MCF 10A (cell line): ENCODE measurements around the gene SLC16A7. TPM values are rescaled to one million over a fixed set of nuclear protein-coding genes. Genes with fewer than 3 reads are reported as not detected.

Source experiments
- Bru-seq: library from RNA; stranded (reverse); fragments of 400-500 nt; gene quantifications from one replicate; lab custom pipeline; 2021; lab: Mats Ljungman, UMichigan
- BruChase-seq, 2 experiments: library from RNA; stranded (reverse); fragments of 400-500 nt; gene quantifications; one replicate each; lab custom pipeline; 2021; lab: Mats Ljungman, UMichigan
- BruUV-seq: library from RNA; stranded (reverse); fragments of 400-500 nt; replicated peaks from 2 replicates; lab custom pipeline; 2021; lab: Mats Ljungman, UMichigan
- CTCF ChIA-PET: fragments of 300-600 bp; sonication (Branson Sonifier 250); formaldehyde crosslinking; extraction: SDS; loops from one replicate; lab custom pipeline; 2021; ENCODE audit warnings: antibody characterized with exemption, inconsistent platforms; lab: Yijun Ruan, JAX
- POLR2A ChIA-PET: fragments of 300-600, 350-650 bp; sonication (Branson Sonifier 250); formaldehyde crosslinking; extraction: SDS; loops from one replicate; lab custom pipeline; 2020; ENCODE audit warnings: antibody characterized with exemption, inconsistent platforms; lab: Yijun Ruan, JAX
- DNase-seq: peaks from one replicate; pipeline ENCODE4 v3.0.0-alpha.2; 2018; ENCODE audit not compliant: unreplicated experiment
- H3K27ac Mint-ChIP-seq: one replicate; pipeline ENCODE4 v1.8.0; 2022; ENCODE audit warnings: mild to moderate bottlenecking, low read depth, mixed read lengths; ENCODE audit not compliant: unreplicated experiment
- H3K27me3 Mint-ChIP-seq: one replicate; pipeline ENCODE4 v1.8.0; 2022; ENCODE audit warnings: mixed read lengths; ENCODE audit not compliant: insufficient read depth, unreplicated experiment
- H3K36me3 Mint-ChIP-seq: one replicate; pipeline ENCODE4 v1.8.0; 2022; ENCODE audit warnings: mild to moderate bottlenecking, moderate library complexity, mixed read lengths; ENCODE audit not compliant: insufficient read depth, unreplicated experiment
- H3K4me1 Mint-ChIP-seq: one replicate; pipeline ENCODE4 v1.8.0; 2022; ENCODE audit warnings: mixed read lengths; ENCODE audit not compliant: insufficient read depth, unreplicated experiment
- H3K4me3 Mint-ChIP-seq: one replicate; pipeline ENCODE4 v1.8.0; 2022; ENCODE audit warnings: mild to moderate bottlenecking, moderate library complexity, mixed read lengths; ENCODE audit not compliant: unreplicated experiment
- H3K9me3 Mint-ChIP-seq: one replicate; pipeline ENCODE4 v1.8.0; 2022; ENCODE audit warnings: mixed read lengths; ENCODE audit not compliant: unreplicated experiment
- intact Hi-C: fragments of 100-400 bp; cut with micrococcal nuclease; formaldehyde crosslinking; loops from 2 replicates; pipeline ENCODE4 v1.14.1; 2022
- long read RNA-seq: library from polyadenylated mRNA; stranded (forward); transcript quantifications from one replicate; pipeline ENCODE4 v2.0.0, GENCODE V29; 2022
- total RNA-seq: library from RNA; stranded (reverse); gene quantifications from 2 replicates; pipeline ENCODE4 v1.2.3, GENCODE V29; 2022
- TF ChIP-seq, protein P1 (sequence below): fragments of 200-600 bp; IDR thresholded peaks from one replicate; pipeline ENCODE4 v1.8.0; 2022; ENCODE audit warnings: antibody characterized with exemption, mild to moderate bottlenecking; ENCODE audit not compliant: unreplicated experiment

The SLC16A7 gene, protein sequence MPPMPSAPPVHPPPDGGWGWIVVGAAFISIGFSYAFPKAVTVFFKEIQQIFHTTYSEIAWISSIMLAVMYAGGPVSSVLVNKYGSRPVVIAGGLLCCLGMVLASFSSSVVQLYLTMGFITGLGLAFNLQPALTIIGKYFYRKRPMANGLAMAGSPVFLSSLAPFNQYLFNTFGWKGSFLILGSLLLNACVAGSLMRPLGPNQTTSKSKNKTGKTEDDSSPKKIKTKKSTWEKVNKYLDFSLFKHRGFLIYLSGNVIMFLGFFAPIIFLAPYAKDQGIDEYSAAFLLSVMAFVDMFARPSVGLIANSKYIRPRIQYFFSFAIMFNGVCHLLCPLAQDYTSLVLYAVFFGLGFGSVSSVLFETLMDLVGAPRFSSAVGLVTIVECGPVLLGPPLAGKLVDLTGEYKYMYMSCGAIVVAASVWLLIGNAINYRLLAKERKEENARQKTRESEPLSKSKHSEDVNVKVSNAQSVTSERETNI
- total RNA-seq (28.4 and 32.6 TPM in 2 replicates), Bru-seq, nascent RNA (percentile 74 among the genes with signal in this experiment), BruChase-seq, experiment 1, labeled RNA remaining after a 6-hour chase (percentile 78 among the genes with signal in this experiment), BruChase-seq, experiment 2, labeled RNA remaining after a 2-hour chase (percentile 65 among the genes with signal in this experiment)
- long read RNA-seq, partial matches to known transcripts: 0 of 7 reads
- long read RNA-seq, other reads (novel, unspliced or antisense): 4 of 7 reads

DNA sequence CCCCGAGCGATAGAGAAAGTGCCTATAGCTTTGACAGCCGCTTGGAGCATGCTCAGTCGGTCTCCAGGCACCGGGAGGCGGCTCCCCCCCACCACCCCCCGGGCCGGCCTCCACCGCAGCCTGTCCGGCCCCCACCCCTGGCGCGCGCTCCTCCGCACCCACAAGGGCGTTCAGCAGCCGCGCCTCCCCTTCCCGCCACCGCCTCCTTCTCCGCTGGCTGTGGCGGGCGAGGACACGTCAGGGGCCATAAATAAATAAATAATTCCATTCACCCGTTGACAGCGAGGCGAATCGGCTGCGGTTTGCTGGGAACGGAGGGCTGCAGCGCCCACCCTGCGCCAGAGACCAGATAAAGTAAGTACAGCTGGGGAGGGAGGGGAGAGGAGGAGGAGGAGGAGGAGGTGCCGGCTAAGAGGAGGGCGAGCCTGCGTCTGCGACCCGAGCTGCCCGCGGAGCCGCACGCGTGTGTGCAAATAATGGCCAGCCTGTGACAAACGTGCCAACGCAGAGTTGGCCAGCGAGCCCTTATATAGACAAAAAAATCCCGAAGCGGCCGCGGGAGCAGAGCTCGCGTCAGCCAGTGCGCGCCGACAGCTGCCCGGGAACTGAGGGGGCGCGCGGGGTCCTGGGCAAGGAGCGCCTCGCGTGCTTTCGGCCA, at the start of gene SLC16A7:
TSS of gene SLC16A7 (plus strand) at position 147 of the 658 bp plus-strand sequence. CDS start 108,773 bp downstream, outside the sequence.
- peak; percentile 91 for DNase-seq
- Mint-ChIP-seq H3K9me3 (no peaks in the 10 kb centered on the region), H3K27ac (peak within 1 kb of the TSS; percentile 92), H3K36me3 (no peaks in the 10 kb centered on the region), H3K4me3 (peak within 1 kb of the TSS; percentile 72), H3K4me1 (peaks cover 27% of the 10 kb centered on the region), H3K27me3 (no peaks in the 10 kb centered on the region)
- BruUV-seq: no TSS peak
- ChIA-PET CTCF (interaction anchor here (0.6 to 1.2 kb wide), 6 partner anchors 42 to 262 kb away, joined by 3 to 4 read pairs (median 3); no protein-coding TSS in a partner anchor), POLR2A (interaction anchor here (0.5 to 2.8 kb wide), 20 partner anchors 8 to 1393 kb away, joined by 3 to 21 read pairs (median 4); no protein-coding TSS in a partner anchor)
- TF ChIP-seq, protein P1, sequence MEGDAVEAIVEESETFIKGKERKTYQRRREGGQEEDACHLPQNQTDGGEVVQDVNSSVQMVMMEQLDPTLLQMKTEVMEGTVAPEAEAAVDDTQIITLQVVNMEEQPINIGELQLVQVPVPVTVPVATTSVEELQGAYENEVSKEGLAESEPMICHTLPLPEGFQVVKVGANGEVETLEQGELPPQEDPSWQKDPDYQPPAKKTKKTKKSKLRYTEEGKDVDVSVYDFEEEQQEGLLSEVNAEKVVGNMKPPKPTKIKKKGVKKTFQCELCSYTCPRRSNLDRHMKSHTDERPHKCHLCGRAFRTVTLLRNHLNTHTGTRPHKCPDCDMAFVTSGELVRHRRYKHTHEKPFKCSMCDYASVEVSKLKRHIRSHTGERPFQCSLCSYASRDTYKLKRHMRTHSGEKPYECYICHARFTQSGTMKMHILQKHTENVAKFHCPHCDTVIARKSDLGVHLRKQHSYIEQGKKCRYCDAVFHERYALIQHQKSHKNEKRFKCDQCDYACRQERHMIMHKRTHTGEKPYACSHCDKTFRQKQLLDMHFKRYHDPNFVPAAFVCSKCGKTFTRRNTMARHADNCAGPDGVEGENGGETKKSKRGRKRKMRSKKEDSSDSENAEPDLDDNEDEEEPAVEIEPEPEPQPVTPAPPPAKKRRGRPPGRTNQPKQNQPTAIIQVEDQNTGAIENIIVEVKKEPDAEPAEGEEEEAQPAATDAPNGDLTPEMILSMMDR: no peak
- intact Hi-C loops: loop anchor here (1.0 to 10.0 kb wide), 6 partner anchors 144 to 601 kb away; no protein-coding TSS in a partner anchor

GRCh38 chr12:59548930-59549329, 46.9 kb upstream of the SLC16A7 start:
- CTCF ChIA-PET: interaction anchor here (0.7 kb wide), 1 partner anchor 37 kb away, joined by 4 read pairs; no protein-coding TSS in a partner anchor
- Mint-ChIP-seq H3K4me1 (no peaks in the 10 kb centered on the region), H3K4me3 (no peak overlapping the region), H3K27ac (no peak overlapping the region), H3K36me3 (no peaks in the 10 kb centered on the region), H3K27me3 (no peaks in the 10 kb centered on the region), H3K9me3 (no peaks in the 10 kb centered on the region)
- no TSS peak for BruUV-seq
- intact Hi-C loops: no loop called here
- TF ChIP-seq, protein P1: no peak
- no peak for DNase-seq
- POLR2A ChIA-PET: interaction anchor here (0.7 kb wide), 1 partner anchor 96 kb away, joined by 3 read pairs; no protein-coding TSS in a partner anchor

- Mint-ChIP-seq H3K9me3 (no peaks in the 10 kb centered on the region), H3K27ac (no peak overlapping the region), H3K4me3 (no peak overlapping the region), H3K4me1 (no peaks in the 10 kb centered on the region), H3K36me3 (no peaks in the 10 kb centered on the region), H3K27me3 (no peaks in the 10 kb centered on the region)
- DNase-seq: peak; percentile 21
- intact Hi-C loops: no loop called here
- ChIA-PET CTCF (no interaction called here), POLR2A (interaction anchor here (1.1 kb wide), 1 partner anchor 36 kb away, joined by 3 read pairs; the partner anchor contains the start of gene SLC16A7)
- TF ChIP-seq, protein P1: no peak
- BruUV-seq: no TSS peak
Observed at GRCh38 chr12:59559696-59560095, 36.1 kb upstream of the SLC16A7 start.
